ENCODE measurements around the gene NAE1. TPM values are rescaled to one million over a fixed set of nuclear protein-coding genes. Genes with fewer than 3 reads are reported as not detected.

Gene NAE1
- total RNA-seq, 1 experiment from 2014 or later, result 70.7 TPM

DNA sequence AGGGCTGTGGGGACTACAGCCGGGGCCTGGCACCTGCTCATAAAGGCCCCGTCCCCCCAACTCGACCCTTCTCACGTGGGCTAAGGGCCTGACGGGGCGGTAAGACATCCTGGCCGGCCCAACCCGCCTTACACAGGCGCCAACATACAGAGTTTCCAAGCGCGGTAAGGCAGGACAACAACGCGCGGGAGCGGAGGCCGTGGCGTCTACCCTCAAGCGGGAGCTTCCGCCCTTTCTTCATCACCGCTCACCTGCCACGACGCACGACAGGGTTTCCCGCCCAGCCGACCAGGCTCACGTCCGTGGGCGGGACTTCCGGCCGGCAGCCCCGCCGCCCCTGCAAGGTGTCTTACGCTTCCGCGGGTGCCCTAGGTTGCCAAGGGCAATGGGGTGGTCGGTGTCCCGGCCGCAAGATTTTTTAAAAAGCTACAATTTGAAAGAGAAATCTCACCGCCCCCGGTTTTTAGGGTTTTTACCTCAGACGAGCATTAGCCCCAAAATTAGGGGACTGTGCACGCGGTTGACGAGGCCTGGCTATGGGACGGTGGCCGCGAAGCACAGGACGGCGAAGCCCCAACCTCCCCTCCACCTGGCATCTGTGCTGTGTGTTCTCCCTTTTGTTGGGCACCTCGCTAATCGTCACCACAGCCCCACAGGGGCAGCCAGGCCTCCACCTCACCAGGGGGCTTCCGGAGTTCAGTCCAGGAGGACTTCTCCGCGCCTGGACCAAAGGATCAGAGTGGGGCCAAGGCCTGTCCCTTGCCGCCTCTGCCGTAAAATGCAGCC is 29.3 kb downstream of the NAE1 start, which contains the start of gene TERB1:
TSS of gene TERB1 (minus strand) at position 265 of the 786 bp plus-strand sequence. CDS start 4,786 bp downstream, outside the sequence.
- in situ Hi-C loops (cut with HindIII; ENCODE audit: low pct_unique_long_range_greater_than_20kb, low sequenced_read_pairs), result no loop called here
- Histone ChIP-seq H3K9me3 (ENCODE audit: control insufficient read depth, insufficient read depth, low read depth, low read length) (no peaks in the 10 kb centered on the region), H3K4me3 (ENCODE audit: low read depth in 2 of 2, low read length in 2 of 2) (no peak within 1 kb of the TSS), H3K36me3 (ENCODE audit: control insufficient read depth, insufficient read depth, low read length) (peaks cover 14% of the 10 kb centered on the region; the same call in 1 of the 2 replicates), H3K27ac (ENCODE audit: low read length) (no peak within 1 kb of the TSS), H3K27me3 (ENCODE audit: control insufficient read depth, insufficient read depth, low read length) (no peaks in the 10 kb centered on the region), H3K4me1 (ENCODE audit: control insufficient read depth, insufficient read depth, low read length) (no peaks in the 10 kb centered on the region)
- ChIA-PET POLR2A (no interaction called here), CTCF (no interaction called here)
- intact Hi-C loops (cut with micrococcal nuclease; ENCODE audit: unreplicated experiment), result no loop called here
- DNase-seq (ENCODE audit: low read depth, low spot score) (no peak), ATAC-seq (no peak)
- TF ChIP-seq POLR2AphosphoS5 (IDR thresholded peaks at IDR 0.05; ENCODE audit: low read depth, low read length), result no peak
- no peak for TF ChIP-seq SIN3A (IDR thresholded peaks at IDR 0.05; ENCODE audit: borderline replicate concordance, insufficient read depth, low read depth, low read length)
- TF ChIP-seq, protein P1, sequence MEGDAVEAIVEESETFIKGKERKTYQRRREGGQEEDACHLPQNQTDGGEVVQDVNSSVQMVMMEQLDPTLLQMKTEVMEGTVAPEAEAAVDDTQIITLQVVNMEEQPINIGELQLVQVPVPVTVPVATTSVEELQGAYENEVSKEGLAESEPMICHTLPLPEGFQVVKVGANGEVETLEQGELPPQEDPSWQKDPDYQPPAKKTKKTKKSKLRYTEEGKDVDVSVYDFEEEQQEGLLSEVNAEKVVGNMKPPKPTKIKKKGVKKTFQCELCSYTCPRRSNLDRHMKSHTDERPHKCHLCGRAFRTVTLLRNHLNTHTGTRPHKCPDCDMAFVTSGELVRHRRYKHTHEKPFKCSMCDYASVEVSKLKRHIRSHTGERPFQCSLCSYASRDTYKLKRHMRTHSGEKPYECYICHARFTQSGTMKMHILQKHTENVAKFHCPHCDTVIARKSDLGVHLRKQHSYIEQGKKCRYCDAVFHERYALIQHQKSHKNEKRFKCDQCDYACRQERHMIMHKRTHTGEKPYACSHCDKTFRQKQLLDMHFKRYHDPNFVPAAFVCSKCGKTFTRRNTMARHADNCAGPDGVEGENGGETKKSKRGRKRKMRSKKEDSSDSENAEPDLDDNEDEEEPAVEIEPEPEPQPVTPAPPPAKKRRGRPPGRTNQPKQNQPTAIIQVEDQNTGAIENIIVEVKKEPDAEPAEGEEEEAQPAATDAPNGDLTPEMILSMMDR (IDR thresholded peaks at IDR 0.05), result no peak
- no peak for TF ChIP-seq TCF7L2 (IDR thresholded peaks at IDR 0.05; ENCODE audit: low read depth, low read length)
- BruUV-seq (replicated peaks), result no TSS peak

DNA sequence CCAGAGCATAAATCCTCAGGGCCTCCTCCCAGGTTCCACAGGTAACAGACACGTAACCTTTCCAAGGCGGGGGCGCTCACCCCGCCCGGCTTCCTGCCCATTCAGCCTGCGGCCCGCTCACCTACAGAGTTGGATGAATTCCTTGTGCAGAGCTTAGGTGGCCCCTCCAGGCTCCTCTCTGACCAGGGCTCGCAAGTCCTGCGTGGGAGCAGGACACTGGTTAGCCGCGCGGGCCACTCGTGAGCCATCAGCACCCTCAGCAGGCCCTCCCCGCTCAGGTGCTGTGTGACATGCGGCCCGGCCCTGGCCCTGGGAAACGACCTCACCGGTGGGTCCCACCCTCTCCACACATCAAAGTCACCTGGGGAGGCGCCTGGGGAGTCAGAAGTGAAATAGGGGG is 29.9 kb downstream of the NAE1 start:
- Histone ChIP-seq H3K27me3 (ENCODE audit: control insufficient read depth, insufficient read depth, low read length) (no peaks in the 10 kb centered on the region), H3K9me3 (ENCODE audit: control insufficient read depth, insufficient read depth, low read depth, low read length) (no peaks in the 10 kb centered on the region), H3K4me3 (ENCODE audit: low read depth in 2 of 2, low read length in 2 of 2) (no peak overlapping the region), H3K27ac (ENCODE audit: low read length) (no peak overlapping the region), H3K4me1 (ENCODE audit: control insufficient read depth, insufficient read depth, low read length) (no peaks in the 10 kb centered on the region), H3K36me3 (ENCODE audit: control insufficient read depth, insufficient read depth, low read length) (peaks cover 10% of the 10 kb centered on the region; the same call in 1 of the 2 replicates)
- intact Hi-C loops (cut with micrococcal nuclease; ENCODE audit: unreplicated experiment), result no loop called here
- ChIA-PET CTCF (no interaction called here), POLR2A (no interaction called here)
- no peak for DNase-seq (ENCODE audit: low read depth, low spot score)
- ATAC-seq, result no peak
- in situ Hi-C loops (cut with HindIII; ENCODE audit: low pct_unique_long_range_greater_than_20kb, low sequenced_read_pairs), result no loop called here
- TF ChIP-seq, protein P1 (IDR thresholded peaks at IDR 0.05), result no peak
- TF ChIP-seq, protein P2, sequence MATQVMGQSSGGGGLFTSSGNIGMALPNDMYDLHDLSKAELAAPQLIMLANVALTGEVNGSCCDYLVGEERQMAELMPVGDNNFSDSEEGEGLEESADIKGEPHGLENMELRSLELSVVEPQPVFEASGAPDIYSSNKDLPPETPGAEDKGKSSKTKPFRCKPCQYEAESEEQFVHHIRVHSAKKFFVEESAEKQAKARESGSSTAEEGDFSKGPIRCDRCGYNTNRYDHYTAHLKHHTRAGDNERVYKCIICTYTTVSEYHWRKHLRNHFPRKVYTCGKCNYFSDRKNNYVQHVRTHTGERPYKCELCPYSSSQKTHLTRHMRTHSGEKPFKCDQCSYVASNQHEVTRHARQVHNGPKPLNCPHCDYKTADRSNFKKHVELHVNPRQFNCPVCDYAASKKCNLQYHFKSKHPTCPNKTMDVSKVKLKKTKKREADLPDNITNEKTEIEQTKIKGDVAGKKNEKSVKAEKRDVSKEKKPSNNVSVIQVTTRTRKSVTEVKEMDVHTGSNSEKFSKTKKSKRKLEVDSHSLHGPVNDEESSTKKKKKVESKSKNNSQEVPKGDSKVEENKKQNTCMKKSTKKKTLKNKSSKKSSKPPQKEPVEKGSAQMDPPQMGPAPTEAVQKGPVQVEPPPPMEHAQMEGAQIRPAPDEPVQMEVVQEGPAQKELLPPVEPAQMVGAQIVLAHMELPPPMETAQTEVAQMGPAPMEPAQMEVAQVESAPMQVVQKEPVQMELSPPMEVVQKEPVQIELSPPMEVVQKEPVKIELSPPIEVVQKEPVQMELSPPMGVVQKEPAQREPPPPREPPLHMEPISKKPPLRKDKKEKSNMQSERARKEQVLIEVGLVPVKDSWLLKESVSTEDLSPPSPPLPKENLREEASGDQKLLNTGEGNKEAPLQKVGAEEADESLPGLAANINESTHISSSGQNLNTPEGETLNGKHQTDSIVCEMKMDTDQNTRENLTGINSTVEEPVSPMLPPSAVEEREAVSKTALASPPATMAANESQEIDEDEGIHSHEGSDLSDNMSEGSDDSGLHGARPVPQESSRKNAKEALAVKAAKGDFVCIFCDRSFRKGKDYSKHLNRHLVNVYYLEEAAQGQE (IDR thresholded peaks at IDR 0.05; ENCODE audit: insufficient read depth in 1 of 2, low read depth in 2 of 2, low read length in 1 of 2), result no peak
- TF ChIP-seq TCF7L2 (IDR thresholded peaks at IDR 0.05; ENCODE audit: low read depth, low read length) (no peak), SIN3A (IDR thresholded peaks at IDR 0.05; ENCODE audit: borderline replicate concordance, insufficient read depth, low read depth, low read length) (no peak), POLR2AphosphoS5 (IDR thresholded peaks at IDR 0.05; ENCODE audit: low read depth, low read length) (no peak)
- BruUV-seq (replicated peaks), result no TSS peak
